ENCODE measurements around the gene PIAS4. TPM values are rescaled to one million over a fixed set of nuclear protein-coding genes. Genes with fewer than 3 reads are reported as not detected.

The PIAS4 gene
- total and polyA plus RNA-seq, 2 of the 13 experiments (the other 11 are each of a cell fraction or from before 2014, with no cell fraction given) = 9.0 to 20.1 TPM

- TF ChIP-seq HMGXB4 (CRISPR knock-in tag; IDR thresholded peaks at IDR 0.05; ENCODE audit: borderline replicate concordance in 1 of 2, low read depth in 1 of 2) (peak; percentile 71 to 76; a peak in 3 of 4 replicates), ZBTB42 (CRISPR knock-in tag; IDR thresholded peaks at IDR 0.05) (0 out of 2 replicates have a peak, but pooled peaks have one; percentile 54), NBN (conservative IDR thresholded peaks at IDR 0.05) (no peak), ARNT2 (CRISPR knock-in tag; IDR thresholded peaks at IDR 0.05; ENCODE audit: low read depth) (peak; percentile 72), ZSCAN31 (CRISPR knock-in tag; IDR thresholded peaks at IDR 0.05; ENCODE audit: low read depth) (peak; percentile 56; the same call in 1 of the 2 replicates), ZNF556 (CRISPR knock-in tag; IDR thresholded peaks at IDR 0.05; ENCODE audit: borderline replicate concordance) (peak; percentile 70; the same call in 1 of the 2 replicates), ZNF543 (CRISPR knock-in tag; IDR thresholded peaks at IDR 0.05) (no peak; the same call in 1 of the 2 replicates), RNF2 (conservative IDR thresholded peaks at IDR 0.05; ENCODE audit: low read depth) (peak; percentile 73; the same call in 1 of the 2 replicates), HOXA3 (CRISPR knock-in tag; IDR thresholded peaks at IDR 0.05) (peak; percentile 87), ARNTL (CRISPR knock-in tag; IDR thresholded peaks at IDR 0.05) (peak; percentile 39; the same call in 1 of the 2 replicates), KMT2B (CRISPR knock-in tag; IDR thresholded peaks at IDR 0.05) (peak; percentile 68), SKI (IDR thresholded peaks at IDR 0.05; ENCODE audit: partially characterized antibody) (peak; percentile 78), KLF9 (CRISPR knock-in tag; IDR thresholded peaks at IDR 0.05; ENCODE audit: low read depth) (no peak), ZNF768 (CRISPR knock-in tag; IDR thresholded peaks at IDR 0.05) (peak; percentile 53), ZFX (CRISPR knock-in tag; IDR thresholded peaks at IDR 0.05; ENCODE audit: low read depth) (peak; percentile 93), IRF9 (CRISPR knock-in tag; IDR thresholded peaks at IDR 0.05; ENCODE audit: borderline replicate concordance) (peak; percentile 45; the same call in 1 of the 2 replicates), FOXO4 (CRISPR knock-in tag; conservative IDR thresholded peaks at IDR 0.05) (no peak), ZNF570 (CRISPR knock-in tag; IDR thresholded peaks at IDR 0.05; ENCODE audit: borderline replicate concordance) (no peak), ZNF546 (CRISPR knock-in tag; conservative IDR thresholded peaks at IDR 0.05) (no peak; the same call in 1 of the 2 replicates)
- TF ChIP-seq, protein P1, sequence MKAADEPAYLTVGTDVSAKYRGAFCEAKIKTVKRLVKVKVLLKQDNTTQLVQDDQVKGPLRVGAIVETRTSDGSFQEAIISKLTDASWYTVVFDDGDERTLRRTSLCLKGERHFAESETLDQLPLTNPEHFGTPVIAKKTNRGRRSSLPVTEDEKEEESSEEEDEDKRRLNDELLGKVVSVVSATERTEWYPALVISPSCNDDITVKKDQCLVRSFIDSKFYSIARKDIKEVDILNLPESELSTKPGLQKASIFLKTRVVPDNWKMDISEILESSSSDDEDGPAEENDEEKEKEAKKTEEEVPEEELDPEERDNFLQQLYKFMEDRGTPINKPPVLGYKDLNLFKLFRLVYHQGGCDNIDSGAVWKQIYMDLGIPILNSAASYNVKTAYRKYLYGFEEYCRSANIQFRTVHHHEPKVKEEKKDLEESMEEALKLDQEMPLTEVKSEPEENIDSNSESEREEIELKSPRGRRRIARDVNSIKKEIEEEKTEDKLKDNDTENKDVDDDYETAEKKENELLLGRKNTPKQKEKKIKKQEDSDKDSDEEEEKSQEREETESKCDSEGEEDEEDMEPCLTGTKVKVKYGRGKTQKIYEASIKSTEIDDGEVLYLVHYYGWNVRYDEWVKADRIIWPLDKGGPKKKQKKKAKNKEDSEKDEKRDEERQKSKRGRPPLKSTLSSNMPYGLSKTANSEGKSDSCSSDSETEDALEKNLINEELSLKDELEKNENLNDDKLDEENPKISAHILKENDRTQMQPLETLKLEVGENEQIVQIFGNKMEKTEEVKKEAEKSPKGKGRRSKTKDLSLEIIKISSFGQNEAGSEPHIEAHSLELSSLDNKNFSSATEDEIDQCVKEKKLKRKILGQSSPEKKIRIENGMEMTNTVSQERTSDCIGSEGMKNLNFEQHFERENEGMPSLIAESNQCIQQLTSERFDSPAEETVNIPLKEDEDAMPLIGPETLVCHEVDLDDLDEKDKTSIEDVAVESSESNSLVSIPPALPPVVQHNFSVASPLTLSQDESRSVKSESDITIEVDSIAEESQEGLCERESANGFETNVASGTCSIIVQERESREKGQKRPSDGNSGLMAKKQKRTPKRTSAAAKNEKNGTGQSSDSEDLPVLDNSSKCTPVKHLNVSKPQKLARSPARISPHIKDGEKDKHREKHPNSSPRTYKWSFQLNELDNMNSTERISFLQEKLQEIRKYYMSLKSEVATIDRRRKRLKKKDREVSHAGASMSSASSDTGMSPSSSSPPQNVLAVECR (CRISPR knock-in tag; IDR thresholded peaks at IDR 0.05; ENCODE audit: borderline replicate concordance) = peak; percentile 88
These were observed at the start of gene PIAS4 (continued) for GRCh38 chr19:4007021-4007835.

Measured in HepG2 (cell line).